Heart left ventricle (tissue), 16 donors: ENCODE measurements around the gene BORCS5. TPM values are rescaled to one million over a fixed set of nuclear protein-coding genes. Genes with fewer than 3 reads are reported as not detected.

Experiments used
- ATAC-seq, 4 donors: fragments of 200-7000 bp; cut with Tn5 transposase; one replicate each; pipeline ENCODE4 v1.9.1; 2020 to 2022; ENCODE audit warnings: moderate library complexity in 4 of 4, mild to moderate bottlenecking in 3 of 4, moderate number of reproducible peaks in 1 of 4
- DNase-seq, 5 donors: peaks; one replicate each; pipeline ENCODE4 v3.0.0-alpha.2; 2020
- H3K27ac ChIP-seq, 12 donors: fragments of 200-600 bp; sonication (generic) in 4 of 12; one replicate each; pipeline versions ENCODE4 v1.5.0 to v1.8.0; 2016 to 2022; ENCODE audit warnings: mild to moderate bottlenecking in 2 of 12
- H3K27me3 ChIP-seq, 9 donors: fragments of 200-600 bp; sonication (generic) in 2 of 9; one replicate each; pipeline versions ENCODE4 v1.5.1 to v1.8.0; 2016 to 2022; ENCODE audit warnings: mild to moderate bottlenecking in 3 of 9
- H3K36me3 ChIP-seq, 9 donors: fragments of 200-600 bp; sonication (generic) in 2 of 9; one replicate each; pipeline versions ENCODE4 v1.5.0 to v1.8.0; 2018 to 2022; ENCODE audit warnings: mild to moderate bottlenecking in 2 of 9
- H3K4me1 ChIP-seq, 12 donors: fragments of 200-600 bp; sonication (generic) in 4 of 12; one replicate each; pipeline versions ENCODE4 v1.5.0 to v1.8.0; 2016 to 2022; ENCODE audit warnings: mild to moderate bottlenecking in 3 of 12
- H3K4me3 ChIP-seq, 12 donors: fragments of 200-600 bp; sonication (generic) in 4 of 12; one replicate each; pipeline versions ENCODE4 v1.5.0 to v1.8.0; 2017 to 2022; ENCODE audit warnings: mild to moderate bottlenecking in 9 of 12, moderate library complexity in 4 of 12
- H3K9me3 ChIP-seq, 12 donors: fragments of 200-600 bp; sonication (generic) in 4 of 12; one replicate each; pipeline versions ENCODE4 v1.5.0 to v1.8.0; 2016 to 2022; ENCODE audit warnings: mild to moderate bottlenecking in 1 of 12
- POLR2A ChIP-seq, 2 donors: fragments of 450-650 bp; IDR thresholded peaks; one replicate each; pipeline ENCODE4 v1.6.1; 2017; ENCODE audit warnings: antibody characterized with exemption in 2 of 2, mild to moderate bottlenecking in 2 of 2, moderate library complexity in 2 of 2
- WGBS, 4 donors: extraction: QIAGEN DNeasy Blood & Tissue Kit in 2 of 4; methylation state at CpG; one replicate each; pipeline versions ENCODE4 v1.1.5 to v1.1.7; 2013 to 2018; 5-methylcytosine and 5-hydroxymethylcytosine counted together
- intact Hi-C, 10 donors: fragments of 100-400 bp; cut with DNase I; formaldehyde crosslinking; loops; one replicate each; pipeline versions ENCODE4 v1.11.1 to v1.14.2; 2022
- polyA plus RNA-seq, 2 donors: library from polyadenylated mRNA; stranded (reverse); fragments of 200-250 nt; gene quantifications; one replicate each; pipeline ENCODE4 v1.2.3, GENCODE V29; 2013
- total RNA-seq, 9 donors: library from RNA; depleted of rRNA in 2 of 9; stranded (reverse); fragments of >200 nt in 2 of 9; fragmentation: NEBNext Ultra II Directional in 3 of 9; extraction: Animal tissue kit (Norgen Biotek cat#: 25700) in 3 of 9; gene quantifications; one replicate each; pipeline versions ENCODE4 v1.1.0 to v1.2.4, GENCODE V29; 2016 to 2023
- TF ChIP-seq, protein P1 (sequence below), 12 donors: fragments of 200-600 bp; sonication (generic) in 4 of 12; IDR thresholded peaks; one replicate each; pipeline versions ENCODE4 v1.5.0 to v1.8.0; 2018 to 2022; ENCODE audit warnings: antibody characterized with exemption in 12 of 12, mild to moderate bottlenecking in 5 of 12
- donor health status: ischemic (EF 13 %, LVEDD 7.1; RV severe dilation, severe dysfunction).
- donor health status: healthy with polysubstance abuse.
- donor health status: DM: no; HTN: yes; CAD: no.
- donor health status: DM: no; HTN: no; CAD: no.
- donor health status: ischemic (EF 25% LVEDD 6.9; RV normal size, moderate dysfunction).
- donor health status: ischemic (EF 25% LVEDD 5.7; RV mildly dilated, moderate dysfunction).
- donor health status: healthy.
- donor health status: DM: yes; HTN: yes; CAD: no.
- donor health status: ischemic (EF 35%, LVEDD 5.7; RV mildly dilated, moderate dysfunction).
- donor health status: nonischemic (EF 11% LVEDD 7.7; RV severe dilation, severe dysfunction).
- donor health status: DM: yes; HTN: yes; CAD: no.
- donor health status: PGD.
- donor health status: ischemic (EF 29% LVEDD 5.4; RV normal size, mild dysfunction).
- donor health status: nonischemic (EF 23%, LVEDD 6.1; RV moderate dilation, normal function).

The BORCS5 gene
- total and polyA plus RNA-seq, 11 donors, result 3.9 to 21.3 (median 12.3) TPM

DNA sequence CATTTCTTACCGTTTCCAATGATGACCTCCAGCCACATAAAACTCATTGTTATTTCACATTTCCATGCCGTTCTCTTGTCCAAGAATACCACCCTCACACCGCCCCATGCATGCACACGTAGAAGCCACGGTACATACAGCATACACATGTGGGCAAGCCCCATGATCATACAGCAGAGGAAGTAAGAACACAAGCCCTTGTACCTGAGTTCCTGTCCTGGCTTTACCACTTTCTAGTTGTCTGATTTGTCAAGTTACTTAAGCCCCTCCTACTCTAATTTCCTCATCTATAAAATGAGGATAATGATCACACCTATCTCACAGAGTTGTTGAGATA lies 145.9 kb downstream of the BORCS5 start:
- TF ChIP-seq POLR2A (IDR thresholded peaks at IDR 0.05), result no peak
- TF ChIP-seq, protein P1, sequence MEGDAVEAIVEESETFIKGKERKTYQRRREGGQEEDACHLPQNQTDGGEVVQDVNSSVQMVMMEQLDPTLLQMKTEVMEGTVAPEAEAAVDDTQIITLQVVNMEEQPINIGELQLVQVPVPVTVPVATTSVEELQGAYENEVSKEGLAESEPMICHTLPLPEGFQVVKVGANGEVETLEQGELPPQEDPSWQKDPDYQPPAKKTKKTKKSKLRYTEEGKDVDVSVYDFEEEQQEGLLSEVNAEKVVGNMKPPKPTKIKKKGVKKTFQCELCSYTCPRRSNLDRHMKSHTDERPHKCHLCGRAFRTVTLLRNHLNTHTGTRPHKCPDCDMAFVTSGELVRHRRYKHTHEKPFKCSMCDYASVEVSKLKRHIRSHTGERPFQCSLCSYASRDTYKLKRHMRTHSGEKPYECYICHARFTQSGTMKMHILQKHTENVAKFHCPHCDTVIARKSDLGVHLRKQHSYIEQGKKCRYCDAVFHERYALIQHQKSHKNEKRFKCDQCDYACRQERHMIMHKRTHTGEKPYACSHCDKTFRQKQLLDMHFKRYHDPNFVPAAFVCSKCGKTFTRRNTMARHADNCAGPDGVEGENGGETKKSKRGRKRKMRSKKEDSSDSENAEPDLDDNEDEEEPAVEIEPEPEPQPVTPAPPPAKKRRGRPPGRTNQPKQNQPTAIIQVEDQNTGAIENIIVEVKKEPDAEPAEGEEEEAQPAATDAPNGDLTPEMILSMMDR (IDR thresholded peaks at IDR 0.05), result no peak
- DNase-seq (no peak), ATAC-seq (no peak)
- H3K4me1 ChIP-seq, result peaks cover 6 to 44% (median 31%) of the 10 kb centered on the region in 12 donors
- no peaks in the 10 kb centered on the region for H3K9me3 ChIP-seq
- H3K36me3 ChIP-seq, result peaks cover 0 to 27% (median 5%) of the 10 kb centered on the region in 9 donors
- peak overlapping the region in 1 of 12 donors; percentile 18 for H3K27ac ChIP-seq
- 95 to 96% (median 95%) methylated on average over 5 of the region's 5 CpGs for WGBS, 4 donors
- H3K4me3 ChIP-seq, result no peak overlapping the region
- intact Hi-C loops, result loop anchor here in 1 of 10 donors (10.0 kb wide), 1 partner anchor 62 kb away; the partner anchor contains the start of gene DUSP16
- H3K27me3 ChIP-seq, result no peaks in the 10 kb centered on the region

DNA sequence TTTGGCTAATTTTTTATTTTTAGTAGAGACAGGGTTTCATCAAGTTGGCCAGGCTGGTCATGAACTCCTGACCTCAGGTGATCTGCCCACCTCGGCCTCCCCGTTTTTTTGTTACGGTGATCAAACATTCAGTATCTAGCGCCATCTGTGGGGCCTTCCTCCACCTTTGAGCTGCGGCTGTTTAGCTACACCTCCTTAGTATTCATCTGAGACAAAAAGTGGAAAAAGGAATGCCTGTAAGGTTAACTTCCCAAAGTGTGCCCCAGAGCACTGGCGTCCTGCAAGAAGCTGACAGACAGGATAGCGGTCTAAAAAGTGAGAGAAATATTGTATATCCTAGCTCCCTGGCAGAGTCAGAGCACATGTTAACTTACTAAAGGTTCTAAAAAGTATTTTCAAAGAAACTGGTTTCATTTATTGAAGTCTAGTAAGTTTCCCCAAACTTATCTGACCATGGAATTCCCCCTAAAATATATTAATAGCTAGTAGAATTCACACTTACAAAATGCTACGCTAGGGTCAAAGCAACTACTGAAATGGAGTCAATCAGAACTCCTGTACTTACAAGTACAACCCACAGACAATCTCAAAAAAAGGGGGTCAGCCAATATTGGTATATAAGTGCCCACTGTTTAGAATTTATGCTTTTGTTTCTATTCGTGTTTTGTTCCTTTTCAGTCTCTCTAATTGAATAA lies 146.7 kb downstream of the BORCS5 start:
- H3K4me1 ChIP-seq, result peaks cover 6 to 49% (median 32%) of the 10 kb centered on the region in 12 donors

GRCh38 chr12:12505544-12506495 lies 148.9 kb downstream of the BORCS5 start:
- peak; percentile 55 to 86 (median 83) for ATAC-seq
- WGBS, 4 donors, result 19 to 28% (median 22%) methylated on average over 11 of the region's 11 CpGs
- TF ChIP-seq, protein P1 (IDR thresholded peaks at IDR 0.05), result no peak
- TF ChIP-seq POLR2A (IDR thresholded peaks at IDR 0.05), result no peak
- DNase-seq, result no peak
- peak overlapping the region in 9 of 12 donors; percentile 22 to 49 (median 32) for H3K4me3 ChIP-seq
- peak overlapping the region; percentile 29 to 86 (median 72) for H3K27ac ChIP-seq
- peaks cover 0 to 2% (median 0%) of the 10 kb centered on the region in 9 donors for H3K36me3 ChIP-seq
- peaks cover 6 to 65% (median 44%) of the 10 kb centered on the region in 12 donors for H3K4me1 ChIP-seq
- intact Hi-C loops, result loop anchor here in 7 of 10 donors (1.0 to 10.0 kb wide), 5 partner anchors 36 to 211 kb away; partner anchors contain the start of genes DUSP16 (in 7 of the 7) and CDKN1B (in 1 of the 7)
- H3K27me3 ChIP-seq, result no peaks in the 10 kb centered on the region
- no peaks in the 10 kb centered on the region for H3K9me3 ChIP-seq

More for the DNA sequence above, 146.7 kb downstream of the BORCS5 start:
- no peak overlapping the region for H3K4me3 ChIP-seq
- H3K27me3 ChIP-seq, result no peaks in the 10 kb centered on the region
- no peaks in the 10 kb centered on the region for H3K9me3 ChIP-seq
- peaks cover 0 to 24% (median 5%) of the 10 kb centered on the region in 9 donors for H3K36me3 ChIP-seq
- H3K27ac ChIP-seq, result peak overlapping the region in 1 of 12 donors; percentile 18
- no peak for TF ChIP-seq POLR2A (IDR thresholded peaks at IDR 0.05)
- TF ChIP-seq, protein P1 (IDR thresholded peaks at IDR 0.05), result no peak
- intact Hi-C loops, result loop anchor here in 1 of 10 donors (10.0 kb wide), 1 partner anchor 61 kb away; the partner anchor contains the start of gene DUSP16
- ATAC-seq, result no peak
- DNase-seq, result no peak
- 82 to 94% (median 92%) methylated on average over 9 of the region's 9 CpGs for WGBS, 4 donors
